ENCODE data around the gene TENT5C.
A peak's percentile ranks its signal among the peaks of the same experiment; 100 is the strongest.
"Not testable (repeated sequence)": the region's sequence is repeated elsewhere in the genome, so short reads cannot be mapped to it uniquely, and the experiment has no call there.

TENT5C gene

GRCh38 chr1:117605774-117606648 lies at the start of gene TENT5C:
Gene TENT5C, plus strand, starts transcription at chr1:117606048. Its CDS starts 16,821 bp downstream, at chr1:117622869.
- peak; percentile 94 for DNase-seq

GRCh38 chr1:117556341-117556740 lies 49.5 kb upstream of the TENT5C start:
- no peak for DNase-seq

GRCh38 chr1:117556976-117557375 lies 48.9 kb upstream of the TENT5C start:
- no peak for DNase-seq

GRCh38 chr1:117558451-117558850 lies 47.4 kb upstream of the TENT5C start:
- DNase-seq = not testable (repeated sequence)

- DNase-seq = no peak
Measured at GRCh38 chr1:117559139-117559538, 46.7 kb upstream of the TENT5C start.

GRCh38 chr1:117559985-117560384 lies 45.9 kb upstream of the TENT5C start:
- DNase-seq = no peak

GRCh38 chr1:117561071-117561470 lies 44.8 kb upstream of the TENT5C start:
- DNase-seq = no peak

GRCh38 chr1:117561551-117561950 lies 44.3 kb upstream of the TENT5C start:
- no peak for DNase-seq

- no peak for DNase-seq
Measured at GRCh38 chr1:117562581-117563491, 43.0 kb upstream of the TENT5C start.

GRCh38 chr1:117563492-117563875 lies 42.4 kb upstream of the TENT5C start:
- DNase-seq = no peak

GRCh38 chr1:117564227-117565075 lies 41.4 kb upstream of the TENT5C start:
- DNase-seq = no peak

- no peak for DNase-seq
Measured at GRCh38 chr1:117565076-117565556, 40.7 kb upstream of the TENT5C start.

GRCh38 chr1:117565745-117566455 lies 39.9 kb upstream of the TENT5C start:
- no peak for DNase-seq

GRCh38 chr1:117566556-117566955 lies 39.3 kb upstream of the TENT5C start:
- DNase-seq = no peak

- DNase-seq = no peak
Measured at GRCh38 chr1:117567435-117567834, 38.4 kb upstream of the TENT5C start.

- no peak for DNase-seq
Measured at GRCh38 chr1:117567976-117568375, 37.9 kb upstream of the TENT5C start.

GRCh38 chr1:117568999-117569398 lies 36.8 kb upstream of the TENT5C start:
- no peak for DNase-seq

- no peak for DNase-seq
Measured at GRCh38 chr1:117569856-117570255, 36.0 kb upstream of the TENT5C start.

- peak; percentile 35 for DNase-seq
Measured at GRCh38 chr1:117570988-117571409, 34.8 kb upstream of the TENT5C start.

- no peak for DNase-seq
Measured at GRCh38 chr1:117571496-117571895, 34.4 kb upstream of the TENT5C start.

- DNase-seq = no peak
Measured at GRCh38 chr1:117572546-117572945, 33.3 kb upstream of the TENT5C start.

Measured in NCI-H748 treated with DMSO at 0.1 percent for 48 hours (cell line).